Psoas muscle (tissue), 8 donors: ENCODE results near the gene VCAN. TPM values are rescaled to one million over a fixed set of nuclear protein-coding genes. Genes with fewer than 3 reads are reported as not detected.

ENCODE experiments used
- ATAC-seq, 4 donors: fragments of 200-7000 bp; cut with Tn5 transposase; one replicate each; pipeline ENCODE4 v1.9.1; 2020; ENCODE audit warnings: moderate library complexity in 3 of 4, mild to moderate bottlenecking in 2 of 4
- DNase-seq, 2 donors: peaks; one replicate each; pipeline ENCODE4 v3.0.0-alpha.2; 2020
- H3K27ac ChIP-seq: fragments of 200-600 bp; one replicate; pipeline ENCODE4 v1.8.0; 2022
- H3K27me3 ChIP-seq, 3 donors: fragments of 200-600 bp in 1 of 3; one replicate each; pipeline versions ENCODE4 v1.6.1 to v1.8.0; 2013 to 2022; ENCODE audit warnings: low read length in 2 of 3, mild to moderate bottlenecking in 2 of 3, moderate library complexity in 1 of 3; ENCODE audit not compliant: insufficient read depth in 3 of 3
- H3K36me3 ChIP-seq, 2 donors: fragments of 200-600 bp in 1 of 2; one replicate each; pipeline versions ENCODE4 v1.6.1 to v1.8.0; 2013 to 2022; ENCODE audit warnings: low read depth in 1 of 2, mild to moderate bottlenecking in 1 of 2, moderate library complexity in 1 of 2; ENCODE audit not compliant: insufficient read depth in 1 of 2
- H3K4me1 ChIP-seq: fragments of 200-600 bp; one replicate; pipeline ENCODE4 v1.8.0; 2022
- H3K4me3 ChIP-seq: fragments of 200-600 bp; one replicate; pipeline ENCODE4 v1.8.0; 2022; ENCODE audit warnings: mild to moderate bottlenecking
- H3K9me3 ChIP-seq: fragments of 200-600 bp; one replicate; pipeline ENCODE4 v1.8.0; 2022
- CTCF ChIP-seq: fragments of 200-600 bp; IDR thresholded peaks from one replicate; pipeline ENCODE4 v1.8.0; 2022; ENCODE audit warnings: antibody characterized with exemption
- WGBS, 3 donors: extraction: QIAGEN DNeasy Blood & Tissue Kit; methylation state at CpG; one replicate each; pipeline versions ENCODE4 v1.1.6 to v1.1.7; 2013; 5-methylcytosine and 5-hydroxymethylcytosine counted together
- intact Hi-C, 2 donors: fragments of 100-400 bp; cut with DNase I; formaldehyde crosslinking; loops; one replicate each; pipeline versions ENCODE4 v1.11.0 to v1.14.2; 2022
- polyA plus RNA-seq, 3 donors: library from polyadenylated mRNA; stranded (reverse); fragments of 200-250 nt; gene quantifications; one replicate each; pipeline ENCODE4 v1.2.3, GENCODE V29; 2013
- total RNA-seq, 4 donors: library from RNA; stranded (reverse); fragmentation: NEBNext Ultra II Directional in 2 of 4; extraction: Animal tissue kit (Norgen Biotek cat#: 25700) in 2 of 4; gene quantifications; one replicate each; pipeline versions ENCODE4 v1.2.1 to v1.2.4, GENCODE V29; 2021 to 2023
- donor health status: healthy with polysubstance abuse.
- donor health status: DM: no; HTN: no; CAD: no; lungs with moderate emphysema.
- donor health status: Bipolar disorder and iron deficiency.
- donor health status: healthy.
- donor health status: DM: yes; HTN: yes; CAD: no.
- donor health status: DM: no; HTN: no; CAD: no.
- donor health status: DM: no; HTN: no; CAD: no.
- donor health status: DM: yes; HTN: yes; CAD: no.

The VCAN gene
- total and polyA plus RNA-seq, 7 donors, result 2.7 to 26.1 (median 8.8) TPM

- no peaks in the 10 kb centered on the region for H3K4me1 ChIP-seq
- H3K27ac ChIP-seq, result no peak overlapping the region
- ATAC-seq, result no peak
- no peaks in the 10 kb centered on the region for H3K27me3 ChIP-seq
- no peaks in the 10 kb centered on the region for H3K36me3 ChIP-seq
- intact Hi-C loops, result no loop called here
- TF ChIP-seq CTCF, result no peak
- no peak overlapping the region for H3K4me3 ChIP-seq
- 24 to 39% (median 28%) methylated on average over 4 of the region's 4 CpGs for WGBS, 3 donors
- no peak for DNase-seq
- no peaks in the 10 kb centered on the region for H3K9me3 ChIP-seq
Observed at GRCh38 chr5:83590966-83591365, 119.4 kb downstream of the VCAN start.

- H3K27me3 ChIP-seq, result no peaks in the 10 kb centered on the region
- H3K9me3 ChIP-seq, result no peaks in the 10 kb centered on the region
- TF ChIP-seq CTCF, result no peak
- ATAC-seq, result no peak
- H3K36me3 ChIP-seq, result no peaks in the 10 kb centered on the region
- intact Hi-C loops, result no loop called here
- H3K4me3 ChIP-seq, result no peak overlapping the region
- H3K27ac ChIP-seq, result no peak overlapping the region
- 97 to 100% (median 99%) methylated on average over 3 of the region's 3 CpGs for WGBS, 3 donors
- no peak for DNase-seq
- H3K4me1 ChIP-seq, result no peaks in the 10 kb centered on the region
Observed at GRCh38 chr5:83595217-83595616, 123.7 kb downstream of the VCAN start.

- no peak overlapping the region for H3K4me3 ChIP-seq
- H3K27me3 ChIP-seq, result no peaks in the 10 kb centered on the region
- no peaks in the 10 kb centered on the region for H3K9me3 ChIP-seq
- H3K36me3 ChIP-seq, result no peaks in the 10 kb centered on the region
- no peak for ATAC-seq
- TF ChIP-seq CTCF, result no peak
- 5 to 10% (median 7%) methylated on average over 3 of the region's 3 CpGs for WGBS, 3 donors
- no peak overlapping the region for H3K27ac ChIP-seq
- intact Hi-C loops, result no loop called here
- no peaks in the 10 kb centered on the region for H3K4me1 ChIP-seq
- no peak for DNase-seq
Observed at GRCh38 chr5:83608122-83608521, 136.6 kb downstream of the VCAN start.

GRCh38 chr5:83614841-83615240 lies 143.3 kb downstream of the VCAN start:
- intact Hi-C loops, result no loop called here
- H3K4me3 ChIP-seq, result no peak overlapping the region
- H3K9me3 ChIP-seq, result peaks cover 6% of the 10 kb centered on the region
- H3K4me1 ChIP-seq, result no peaks in the 10 kb centered on the region
- no peak for TF ChIP-seq CTCF
- H3K36me3 ChIP-seq, result no peaks in the 10 kb centered on the region
- DNase-seq (no peak), ATAC-seq (no peak)
- no peaks in the 10 kb centered on the region for H3K27me3 ChIP-seq
- H3K27ac ChIP-seq, result no peak overlapping the region

GRCh38 chr5:83628360-83628759 lies 156.8 kb downstream of the VCAN start:
- 20 to 38% (median 27%) methylated on average over 2 of the region's 2 CpGs for WGBS, 3 donors
- TF ChIP-seq CTCF, result no peak
- Histone ChIP-seq H3K9me3 (no peaks in the 10 kb centered on the region), H3K4me3 (no peak overlapping the region), H3K27ac (no peak overlapping the region), H3K36me3 (no peaks in the 10 kb centered on the region), H3K27me3 (no peaks in the 10 kb centered on the region), H3K4me1 (no peaks in the 10 kb centered on the region)
- intact Hi-C loops, result no loop called here
- DNase-seq (no peak), ATAC-seq (no peak)
